H1 (cell line): ENCODE data around the gene OCLN. TPM values are rescaled to one million over a fixed set of nuclear protein-coding genes. Genes with fewer than 3 reads are reported as not detected.

Experiments used
- CTCF ChIA-PET: fragments of 300-600 bp; sonication (Branson Sonifier 250); formaldehyde crosslinking; loops from one replicate; lab custom pipeline; 2021; ENCODE audit not compliant: partially characterized antibody; lab: Charles Lee
- POLR2A ChIA-PET: fragments of 300-600 bp; sonication (Branson Sonifier 250); formaldehyde crosslinking; loops from one replicate; lab custom pipeline; 2021; ENCODE audit warnings: inconsistent platforms; ENCODE audit not compliant: partially characterized antibody; lab: Charles Lee
- DNase-seq, 2 experiments: peaks; one replicate each; pipeline versions ENCODE4 v3.0.0 to v3.0.0-alpha.2; 2010 to 2022; ENCODE audit warnings: low spot score in 2 of 2, low read depth in 1 of 2, mixed read lengths in 1 of 2
- FAIRE-seq: peaks from 2 replicates; lab custom pipeline; 2011; peaks lifted over from hg19 to GRCh38; lab: Jason Lieb, UNC
- H2AFZ ChIP-seq: 2 replicates; pipeline ENCODE4 v1.8.1; 2012; ENCODE audit warnings: low read length, inconsistent platforms
- H2AK5ac ChIP-seq: 2 replicates; pipeline ENCODE4 v1.6.1; 2013; ENCODE audit warnings: low read depth, low read length
- H2BK120ac ChIP-seq: replicated peaks from 2 replicates; pipeline ENCODE3; 2013; ENCODE audit warnings: low read depth, low read length, inconsistent platforms
- H2BK12ac ChIP-seq: 2 replicates; pipeline ENCODE4 v1.6.1; 2013; ENCODE audit warnings: low read depth, low read length
- H2BK15ac ChIP-seq: 2 replicates; pipeline ENCODE4 v1.6.1; 2013; ENCODE audit warnings: low read length
- H2BK20ac ChIP-seq: 2 replicates; pipeline ENCODE4 v1.6.1; 2013; ENCODE audit warnings: low read length
- H2BK5ac ChIP-seq: 2 replicates; pipeline ENCODE4 v1.6.1; 2013; ENCODE audit warnings: low read depth, low read length
- H3K14ac ChIP-seq: 2 replicates; pipeline ENCODE4 v1.6.1; 2013; ENCODE audit warnings: inconsistent platforms; ENCODE audit not compliant: insufficient read length
- H3K18ac ChIP-seq: 2 replicates; pipeline ENCODE4 v1.6.1; 2013; ENCODE audit warnings: low read length; ENCODE audit errors: extremely low read depth
- H3K23ac ChIP-seq: 2 replicates; pipeline ENCODE4 v1.6.1; 2013; ENCODE audit warnings: inconsistent platforms; ENCODE audit not compliant: insufficient read length
- H3K23me2 ChIP-seq: 2 replicates; pipeline ENCODE4 v1.6.1; 2013; ENCODE audit warnings: low read depth, low read length
- H3K27ac ChIP-seq: 2 replicates; pipeline ENCODE4 v1.6.1; 2011; ENCODE audit warnings: low read depth, low read length, inconsistent platforms
- H3K27me3 ChIP-seq, 4 experiments: replicated peaks in 1 of 4; 1 replicate in 1 of 4; 2 replicates in 3 of 4; pipeline versions ENCODE4 v1.6.1 to v1.8.1; 2011 to 2013; ENCODE audit warnings: low read length in 3 of 4, mild to moderate bottlenecking in 3 of 4, inconsistent platforms in 2 of 4, mixed read lengths in 2 of 4, moderate library complexity in 1 of 4; ENCODE audit not compliant: control insufficient read depth in 3 of 4, insufficient read depth in 3 of 4; ENCODE audit errors: extremely low read depth in 1 of 4
- H3K36me3 ChIP-seq, 4 experiments: 2 replicates each; pipeline versions ENCODE4 v1.6.1 to v1.8.1; 2011 to 2013; ENCODE audit warnings: mild to moderate bottlenecking in 4 of 4, low read length in 3 of 4, moderate library complexity in 2 of 4, control low read depth in 1 of 4, inconsistent platforms in 1 of 4; ENCODE audit not compliant: insufficient read depth in 4 of 4, control insufficient read depth in 2 of 4
- H3K4ac ChIP-seq: replicated peaks from 2 replicates; pipeline ENCODE3; 2013; ENCODE audit warnings: low read length, low read depth, mixed read lengths, inconsistent platforms; ENCODE audit not compliant: insufficient read length
- H3K4me1 ChIP-seq, 4 experiments: replicated peaks in 1 of 4; 1 replicate in 1 of 4; 2 replicates in 3 of 4; pipeline versions ENCODE4 v1.6.1 to v1.8.1; 2011 to 2013; ENCODE audit warnings: low read length in 3 of 4, inconsistent platforms in 2 of 4, mixed read lengths in 1 of 4; ENCODE audit not compliant: insufficient read depth in 4 of 4, control insufficient read depth in 3 of 4
- H3K4me2 ChIP-seq, 2 experiments: 2 replicates each; pipeline versions ENCODE4 v1.6.1 to v1.8.1; 2011 to 2013; ENCODE audit warnings: low read depth in 2 of 2, low read length in 2 of 2, control low read depth in 1 of 2, inconsistent platforms in 1 of 2, mild to moderate bottlenecking in 1 of 2; ENCODE audit not compliant: insufficient read depth in 1 of 2
- H3K4me3 ChIP-seq, 4 experiments: fragments of 200-600, 300-600 bp in 1 of 4; sonication (generic), shearing (Covaris generic), sonication (Bioruptor Twin) in 1 of 4; 2 replicates each; pipeline versions ENCODE4 v1.5.1 to v1.8.1; 2011 to 2016; ENCODE audit warnings: low read length in 4 of 4, low read depth in 3 of 4, control low read depth in 2 of 4, inconsistent platforms in 2 of 4, mild to moderate bottlenecking in 2 of 4, mixed read lengths in 1 of 4, moderate library complexity in 1 of 4; ENCODE audit not compliant: insufficient read depth in 2 of 4; ENCODE audit errors: extremely low read depth in 1 of 4
- H3K56ac ChIP-seq: replicated peaks from 2 replicates; pipeline ENCODE3; 2013; ENCODE audit warnings: low read depth, mild to moderate bottlenecking, mixed read lengths, low read length, inconsistent platforms; ENCODE audit not compliant: insufficient read length
- H3K79me1 ChIP-seq: 2 replicates; pipeline ENCODE4 v1.6.1; 2013; ENCODE audit warnings: low read depth, low read length, control low read depth
- H3K79me2 ChIP-seq, 2 experiments: 2 replicates each; pipeline versions ENCODE4 v1.6.1 to v1.8.1; 2012 to 2013; ENCODE audit warnings: low read length in 2 of 2, mild to moderate bottlenecking in 2 of 2, inconsistent platforms in 1 of 2; ENCODE audit not compliant: insufficient read depth in 2 of 2, control insufficient read depth in 1 of 2
- H3K9ac ChIP-seq, 4 experiments: replicated peaks in 1 of 4; 1 replicate in 1 of 4; 2 replicates in 3 of 4; pipeline versions ENCODE4 v1.6.1 to v1.8.1; 2011 to 2013; ENCODE audit warnings: low read depth in 3 of 4, low read length in 3 of 4, control low read depth in 2 of 4, mild to moderate bottlenecking in 2 of 4, moderate library complexity in 2 of 4, inconsistent platforms in 1 of 4; ENCODE audit errors: extremely low read depth in 1 of 4
- H3K9me3 ChIP-seq, 2 experiments: 2 replicates each; pipeline versions ENCODE4 v1.6.1 to v1.8.1; 2012 to 2013; ENCODE audit warnings: mild to moderate bottlenecking in 2 of 2, moderate library complexity in 2 of 2, control low read depth in 1 of 2, inconsistent platforms in 1 of 2, low read depth in 1 of 2, low read length in 1 of 2, mixed read lengths in 1 of 2; ENCODE audit not compliant: insufficient read depth in 2 of 2
- H4K20me1 ChIP-seq, 2 experiments: replicated peaks in 1 of 2; 2 replicates each; pipeline versions ENCODE3 to v1.8.1; 2011 to 2013; ENCODE audit warnings: inconsistent platforms in 2 of 2, low read length in 2 of 2, mild to moderate bottlenecking in 1 of 2; ENCODE audit not compliant: insufficient read depth in 2 of 2, control insufficient read depth in 1 of 2
- H4K5ac ChIP-seq: 2 replicates; pipeline ENCODE4 v1.6.1; 2013; ENCODE audit warnings: low read length, low read depth, mixed read lengths, inconsistent platforms; ENCODE audit not compliant: insufficient read length
- H4K8ac ChIP-seq: 2 replicates; pipeline ENCODE4 v1.8.0; 2013; ENCODE audit warnings: mild to moderate bottlenecking, moderate library complexity, low read length, inconsistent platforms; ENCODE audit not compliant: insufficient read depth; ENCODE audit errors: extremely low read depth
- H4K91ac ChIP-seq: replicated peaks from 2 replicates; pipeline ENCODE3; 2013; ENCODE audit warnings: low read length, mixed read lengths, inconsistent platforms; ENCODE audit not compliant: insufficient read length
- CHD1 ChIP-seq: IDR thresholded peaks from 2 replicates; pipeline ENCODE4 v1.6.1; 2012; ENCODE audit warnings: low read depth, low read length, improper control_type of control experiment
- EP300 ChIP-seq, 2 experiments: IDR thresholded peaks; 1 replicate in 1 of 2; 2 replicates in 1 of 2; pipeline ENCODE4 v1.6.1; 2011 to 2012; ENCODE audit warnings: low read depth in 2 of 2, low read length in 2 of 2, mild to moderate bottlenecking in 2 of 2, borderline replicate concordance in 1 of 2, inconsistent platforms in 1 of 2, moderate library complexity in 1 of 2
- HDAC2 ChIP-seq, 2 experiments: fragments of 300-600 bp in 1 of 2; sonication (generic) in 1 of 2; IDR thresholded peaks; 2 replicates each; pipeline ENCODE4 v1.6.1; 2011 to 2012; ENCODE audit warnings: low read depth in 2 of 2, low read length in 2 of 2, mild to moderate bottlenecking in 2 of 2, moderate library complexity in 2 of 2, borderline replicate concordance in 1 of 2, inconsistent platforms in 1 of 2
- PHF8 ChIP-seq: fragments of 200-600 bp; sonication (generic); conservative IDR thresholded peaks from 2 replicates; pipeline ENCODE4 v1.7.1; 2012; ENCODE audit warnings: low read depth, mild to moderate bottlenecking, inconsistent platforms, low read length, moderate library complexity
- RAD21 ChIP-seq, 2 experiments: IDR thresholded peaks in 1 of 2; conservative IDR thresholded peaks in 1 of 2; 2 replicates each; pipeline ENCODE4 v1.6.1; 2011; ENCODE audit warnings: low read depth in 2 of 2, low read length in 2 of 2, improper control_type of control experiment in 1 of 2, inconsistent platforms in 1 of 2, mild to moderate bottlenecking in 1 of 2, moderate library complexity in 1 of 2
- RNF2 ChIP-seq: fragments of 200-900, 300-1000 bp; sonication (generic); IDR thresholded peaks from 2 replicates; pipeline ENCODE4 v1.7.1; 2016; ENCODE audit warnings: borderline replicate concordance, low read depth, mild to moderate bottlenecking, antibody characterized with exemption, low read length; ENCODE audit not compliant: poor library complexity, severe bottlenecking; ENCODE audit errors: missing control alignments
- SAP30 ChIP-seq: fragments of 300-600 bp; sonication (generic); IDR thresholded peaks from 2 replicates; pipeline ENCODE4 v1.7.1; 2012; ENCODE audit warnings: low read length, moderate library complexity, mild to moderate bottlenecking, inconsistent platforms; ENCODE audit not compliant: insufficient read depth, insufficient replicate concordance
- SP2 ChIP-seq: IDR thresholded peaks from 2 replicates; pipeline ENCODE4 v1.6.1; 2012; ENCODE audit warnings: mild to moderate bottlenecking, low read length, inconsistent platforms
- WGBS, 2 experiments: shearing (Covaris generic) in 1 of 2; methylation state at CpG; one replicate each; pipeline versions ENCODE4 v1.1.6 to v1.1.7; 2013 to 2015; ENCODE audit warnings: low lambda C conversion rate in 2 of 2, mixed read lengths in 2 of 2, inconsistent platforms in 1 of 2, low coverage in 1 of 2, missing lambda C conversion rate in 1 of 2; ENCODE audit not compliant: insufficient replicate concordance in 2 of 2, insufficient coverage in 1 of 2, insufficient read length in 1 of 2; ENCODE audit errors: extremely low coverage in 1 of 2, missing lambda C conversion rate in 1 of 2; 5-methylcytosine and 5-hydroxymethylcytosine counted together
- polyA plus RNA-seq, 7 experiments: library from polyadenylated mRNA; depleted of rRNA in 3 of 7; stranded (reverse) in 5 of 7; unstranded in 2 of 7; fragments of >200 nt in 5 of 7; fragments of 200-250 nt in 2 of 7; gene quantifications; 1 replicate in 5 of 7; 2 replicates in 1 of 7; 4 replicates in 1 of 7; pipeline versions ENCODE4 v1.2.1 to v1.2.3, GENCODE V29; 2011 to 2013; ENCODE audit warnings: missing spikeins in 2 of 7, mixed read lengths in 2 of 7
- total RNA-seq: library from RNA; stranded (reverse); fragmentation: NEBNext Ultra II Directional; extraction: Animal tissue kit (Norgen Biotek cat#: 25700); gene quantifications from 2 replicates; pipeline ENCODE4 v1.2.1, GENCODE V29; 2021

Gene OCLN
- total and polyA plus RNA-seq, 2 of the 8 experiments (the other 6 are each of a cell fraction or from before 2014, with no cell fraction given) = 27.9 to 85.5 TPM

DNA sequence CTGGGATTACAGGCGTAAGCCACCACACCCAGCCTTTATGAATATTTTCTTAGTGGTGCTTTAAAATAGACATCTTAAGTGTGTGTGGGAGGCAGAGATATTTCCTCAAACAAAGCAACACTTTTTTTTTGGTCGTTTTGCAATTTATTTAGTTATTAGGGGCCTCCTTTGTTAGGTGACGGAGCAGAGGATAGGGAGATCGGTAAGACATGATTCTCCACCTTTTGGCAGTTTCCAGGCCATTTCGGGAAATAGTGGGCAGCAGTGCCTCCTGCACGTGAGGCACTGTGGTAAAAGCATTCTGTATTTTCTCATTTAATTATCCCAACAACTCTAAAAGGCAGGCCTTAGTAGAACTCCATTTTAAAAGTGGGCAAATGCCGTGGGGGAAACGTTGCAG, 1.9 kb downstream of the OCLN start:
- H2BK15ac ChIP-seq = no peak overlapping the region
- H3K79me1 ChIP-seq = peaks cover 3% of the 10 kb centered on the region; the same call in 1 of the 2 replicates
- H3K23me2 ChIP-seq = peaks cover 2% of the 10 kb centered on the region; the same call in 1 of the 2 replicates
- no peak for FAIRE-seq
- TF ChIP-seq RNF2 (no peak), HDAC2 (IDR thresholded peaks at IDR 0.05; ENCODE audit: borderline replicate concordance in 1 of 2, low read depth in 2 of 2, low read length in 2 of 2) (no peak), EP300 (IDR thresholded peaks at IDR 0.05; ENCODE audit: borderline replicate concordance in 1 of 2, low read depth in 2 of 2, low read length in 2 of 2) (no peak), PHF8 (no peak), RAD21 (IDR thresholded peaks at IDR 0.05 in 1 of 2, conservative IDR thresholded peaks at IDR 0.05 in 1 of 2; ENCODE audit: low read depth in 2 of 2, low read length in 2 of 2) (0 out of 4 replicates have a peak, but pooled peaks of 1 of the 2 experiments have one; percentile 11), SP2 (no peak), CHD1 (no peak), SAP30 (no peak)
- H3K36me3 ChIP-seq = no peaks in the 10 kb centered on the region
- no peaks in the 10 kb centered on the region for H3K9me3 ChIP-seq
- no peaks in the 10 kb centered on the region for H3K27me3 ChIP-seq
- H2AK5ac ChIP-seq = no peak overlapping the region
- no peak overlapping the region for H3K4ac ChIP-seq
- ChIA-PET CTCF (no interaction called here), POLR2A (interaction anchor here (1.8 kb wide), 1 partner anchor 79 kb away, joined by 8 read pairs; the partner anchor contains the start of gene MARVELD2)
- H3K4me1 ChIP-seq = peaks cover 0 to 9% (median 6%) of the 10 kb centered on the region in 4 experiments; a peak in 4 of 7 replicates
- H3K79me2 ChIP-seq = peaks cover 9 to 55% of the 10 kb centered on the region in 2 experiments
- peak overlapping the region; percentile 7 to 78; a peak in 3 of 4 replicates for H3K4me2 ChIP-seq
- H4K20me1 ChIP-seq = peaks cover 0 to 1% of the 10 kb centered on the region in 2 experiments
- no peak overlapping the region for H4K8ac ChIP-seq
- H3K23ac ChIP-seq = no peak overlapping the region
- no peak overlapping the region for H4K5ac ChIP-seq
- no peak overlapping the region for H3K14ac ChIP-seq
- H3K56ac ChIP-seq = no peak overlapping the region
- H2BK120ac ChIP-seq = no peak overlapping the region
- H2AFZ ChIP-seq = no peak overlapping the region
- peak overlapping the region; percentile 82 to 96 (median 92); a peak in 6 of 8 replicates for H3K4me3 ChIP-seq
- no peak overlapping the region for H2BK20ac ChIP-seq
- 0 out of 7 replicates have a peak overlapping the region, but pooled peaks of 1 of the 4 experiments have one; percentile 19 for H3K9ac ChIP-seq
- no peak overlapping the region for H3K18ac ChIP-seq
- H4K91ac ChIP-seq = peak overlapping the region; percentile 2
- H3K27ac ChIP-seq = no peak overlapping the region
- H2BK12ac ChIP-seq = no peak overlapping the region
- DNase-seq = no peak
- no peak overlapping the region; the same call in 1 of the 2 replicates for H2BK5ac ChIP-seq
- 73% methylated on average over 8 of the region's 8 CpGs; no CpG with 5 or more reads in 1 of the 2 experiments for WGBS, 2 experiments
